Mesothelial cell of epicardium (in vitro differentiated cells): ENCODE data around the gene TSC1. TPM values are rescaled to one million over a fixed set of nuclear protein-coding genes. Genes with fewer than 3 reads are reported as not detected.

Source experiments
- DNase-seq, 2 experiments: peaks; one replicate each; pipeline ENCODE4 v3.0.0; 2021; ENCODE audit warnings: low spot score in 2 of 2; ENCODE audit not compliant: unreplicated experiment in 2 of 2
- H3K27ac Mint-ChIP-seq: 2 replicates; pipeline ENCODE4 v1.8.0; 2021; ENCODE audit warnings: mixed read lengths
- H3K27me3 Mint-ChIP-seq: 2 replicates; pipeline ENCODE4 v1.8.0; 2021; ENCODE audit warnings: low read depth, mixed read lengths
- H3K36me3 Mint-ChIP-seq: 2 replicates; pipeline ENCODE4 v1.8.0; 2021; ENCODE audit warnings: mixed read lengths
- H3K4me1 Mint-ChIP-seq: 2 replicates; pipeline ENCODE4 v1.8.0; 2021; ENCODE audit warnings: mixed read lengths
- H3K4me3 Mint-ChIP-seq: 2 replicates; pipeline ENCODE4 v1.8.0; 2021; ENCODE audit warnings: mild to moderate bottlenecking, moderate library complexity, mixed read lengths
- H3K9me3 Mint-ChIP-seq: 2 replicates; pipeline ENCODE4 v1.8.0; 2021; ENCODE audit warnings: mixed read lengths
- total RNA-seq: library from RNA; stranded (reverse); gene quantifications from 3 replicates; pipeline ENCODE4 v1.2.1, GENCODE V29; 2021
- TF ChIP-seq, protein P1 (sequence below): fragments of 200-600 bp; sonication (generic); IDR thresholded peaks from one replicate; pipeline ENCODE4 v1.5.0; 2021; ENCODE audit warnings: antibody characterized with exemption; ENCODE audit not compliant: unreplicated experiment

Gene TSC1
- total RNA-seq, 1 donor from 2014 or later, result 68.5 TPM

DNA sequence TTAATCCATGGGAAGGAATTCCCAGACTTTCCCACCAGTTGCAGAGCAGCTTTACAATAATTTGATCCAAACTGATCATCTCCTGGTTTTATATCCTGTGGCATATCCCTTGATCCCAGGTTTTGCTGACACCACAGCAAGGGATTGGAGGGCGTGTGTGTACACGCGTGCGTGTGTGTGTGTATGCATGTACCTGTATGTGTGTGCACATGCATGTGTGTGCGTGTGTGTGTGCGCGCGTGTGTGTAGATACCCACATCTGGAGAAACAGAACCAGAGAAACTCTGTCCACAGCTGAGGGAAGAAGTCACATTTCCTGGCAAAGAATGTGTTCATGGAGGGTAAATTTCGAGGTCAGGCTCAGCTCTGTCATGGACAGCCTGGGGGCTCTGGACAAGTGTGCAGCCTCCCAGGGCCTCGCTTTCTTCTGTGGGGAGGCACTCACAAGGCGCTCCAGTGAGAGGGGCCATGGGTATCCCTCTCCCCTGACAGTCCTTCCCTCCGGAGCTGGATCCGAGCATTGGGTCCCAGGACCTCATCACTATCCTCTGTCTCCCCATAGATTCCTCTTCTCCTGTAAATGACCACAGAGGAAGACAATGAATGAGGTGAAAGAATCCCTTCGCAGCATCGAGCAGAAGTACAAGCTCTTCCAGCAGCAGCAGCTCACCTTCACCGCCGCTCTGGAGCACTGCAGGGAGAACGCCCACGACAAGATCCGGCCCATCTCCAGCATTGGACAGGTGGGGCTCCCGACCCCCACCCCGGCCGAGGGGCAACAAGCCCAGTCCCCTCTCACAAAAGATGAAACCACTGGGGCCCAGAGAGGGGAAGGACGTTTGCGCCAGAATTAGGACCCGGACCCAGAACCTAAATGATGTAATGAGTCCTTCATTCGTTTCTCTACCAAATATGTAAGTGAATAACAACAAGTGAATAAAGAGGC is 60.8 kb downstream of the TSC1 start:
- H3K4me3 Mint-ChIP-seq, result no peak overlapping the region
- no peak for DNase-seq
- no peaks in the 10 kb centered on the region for H3K9me3 Mint-ChIP-seq
- TF ChIP-seq, protein P1, sequence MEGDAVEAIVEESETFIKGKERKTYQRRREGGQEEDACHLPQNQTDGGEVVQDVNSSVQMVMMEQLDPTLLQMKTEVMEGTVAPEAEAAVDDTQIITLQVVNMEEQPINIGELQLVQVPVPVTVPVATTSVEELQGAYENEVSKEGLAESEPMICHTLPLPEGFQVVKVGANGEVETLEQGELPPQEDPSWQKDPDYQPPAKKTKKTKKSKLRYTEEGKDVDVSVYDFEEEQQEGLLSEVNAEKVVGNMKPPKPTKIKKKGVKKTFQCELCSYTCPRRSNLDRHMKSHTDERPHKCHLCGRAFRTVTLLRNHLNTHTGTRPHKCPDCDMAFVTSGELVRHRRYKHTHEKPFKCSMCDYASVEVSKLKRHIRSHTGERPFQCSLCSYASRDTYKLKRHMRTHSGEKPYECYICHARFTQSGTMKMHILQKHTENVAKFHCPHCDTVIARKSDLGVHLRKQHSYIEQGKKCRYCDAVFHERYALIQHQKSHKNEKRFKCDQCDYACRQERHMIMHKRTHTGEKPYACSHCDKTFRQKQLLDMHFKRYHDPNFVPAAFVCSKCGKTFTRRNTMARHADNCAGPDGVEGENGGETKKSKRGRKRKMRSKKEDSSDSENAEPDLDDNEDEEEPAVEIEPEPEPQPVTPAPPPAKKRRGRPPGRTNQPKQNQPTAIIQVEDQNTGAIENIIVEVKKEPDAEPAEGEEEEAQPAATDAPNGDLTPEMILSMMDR, result no peak
- no peaks in the 10 kb centered on the region for H3K27me3 Mint-ChIP-seq
- H3K27ac Mint-ChIP-seq, result no peak overlapping the region
- no peaks in the 10 kb centered on the region for H3K36me3 Mint-ChIP-seq
- H3K4me1 Mint-ChIP-seq, result peaks cover 2% of the 10 kb centered on the region

DNA sequence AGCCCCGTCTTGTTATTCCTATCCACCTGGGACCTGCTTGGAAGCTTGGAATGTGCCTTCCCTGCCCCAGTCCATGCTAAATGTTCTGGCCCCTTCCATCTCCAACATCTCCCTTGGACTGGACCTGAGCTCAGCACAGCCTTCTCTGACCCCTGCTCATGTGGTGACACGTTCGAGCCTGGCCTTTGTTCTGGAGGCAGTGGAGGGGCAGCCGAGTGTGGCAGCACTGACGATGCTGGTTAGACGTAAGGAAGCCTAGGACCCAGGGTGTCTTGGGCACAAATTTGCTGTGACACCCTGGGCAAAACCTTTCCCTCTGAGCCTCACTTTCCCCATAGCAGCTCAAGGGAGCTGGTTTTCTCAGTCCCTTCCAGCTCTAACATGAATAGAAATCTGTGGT is 61.8 kb downstream of the TSC1 start:
- Mint-ChIP-seq H3K27me3 (no peaks in the 10 kb centered on the region), H3K4me1 (peaks cover 2% of the 10 kb centered on the region), H3K36me3 (no peaks in the 10 kb centered on the region), H3K4me3 (no peak overlapping the region), H3K27ac (no peak overlapping the region), H3K9me3 (no peaks in the 10 kb centered on the region)
- TF ChIP-seq, protein P1, result no peak
- no peak for DNase-seq

- no peaks in the 10 kb centered on the region for H3K36me3 Mint-ChIP-seq
- H3K9me3 Mint-ChIP-seq, result no peaks in the 10 kb centered on the region
- H3K27ac Mint-ChIP-seq, result no peak overlapping the region
- H3K27me3 Mint-ChIP-seq, result no peaks in the 10 kb centered on the region
- TF ChIP-seq, protein P1, result no peak
- no peak for DNase-seq
- peaks cover 2% of the 10 kb centered on the region for H3K4me1 Mint-ChIP-seq
- H3K4me3 Mint-ChIP-seq, result no peak overlapping the region
Observed at GRCh38 chr9:132881826-132882225, 62.6 kb downstream of the TSC1 start.

GRCh38 chr9:132880324-132880661 is 64.1 kb downstream of the TSC1 start:
- TF ChIP-seq, protein P1, result no peak
- H3K27me3 Mint-ChIP-seq, result peaks cover 3% of the 10 kb centered on the region
- H3K4me1 Mint-ChIP-seq, result peaks cover 2% of the 10 kb centered on the region
- no peaks in the 10 kb centered on the region for H3K9me3 Mint-ChIP-seq
- DNase-seq, result no peak
- H3K4me3 Mint-ChIP-seq, result peak overlapping the region; percentile 74
- no peaks in the 10 kb centered on the region for H3K36me3 Mint-ChIP-seq
- no peak overlapping the region for H3K27ac Mint-ChIP-seq

DNA sequence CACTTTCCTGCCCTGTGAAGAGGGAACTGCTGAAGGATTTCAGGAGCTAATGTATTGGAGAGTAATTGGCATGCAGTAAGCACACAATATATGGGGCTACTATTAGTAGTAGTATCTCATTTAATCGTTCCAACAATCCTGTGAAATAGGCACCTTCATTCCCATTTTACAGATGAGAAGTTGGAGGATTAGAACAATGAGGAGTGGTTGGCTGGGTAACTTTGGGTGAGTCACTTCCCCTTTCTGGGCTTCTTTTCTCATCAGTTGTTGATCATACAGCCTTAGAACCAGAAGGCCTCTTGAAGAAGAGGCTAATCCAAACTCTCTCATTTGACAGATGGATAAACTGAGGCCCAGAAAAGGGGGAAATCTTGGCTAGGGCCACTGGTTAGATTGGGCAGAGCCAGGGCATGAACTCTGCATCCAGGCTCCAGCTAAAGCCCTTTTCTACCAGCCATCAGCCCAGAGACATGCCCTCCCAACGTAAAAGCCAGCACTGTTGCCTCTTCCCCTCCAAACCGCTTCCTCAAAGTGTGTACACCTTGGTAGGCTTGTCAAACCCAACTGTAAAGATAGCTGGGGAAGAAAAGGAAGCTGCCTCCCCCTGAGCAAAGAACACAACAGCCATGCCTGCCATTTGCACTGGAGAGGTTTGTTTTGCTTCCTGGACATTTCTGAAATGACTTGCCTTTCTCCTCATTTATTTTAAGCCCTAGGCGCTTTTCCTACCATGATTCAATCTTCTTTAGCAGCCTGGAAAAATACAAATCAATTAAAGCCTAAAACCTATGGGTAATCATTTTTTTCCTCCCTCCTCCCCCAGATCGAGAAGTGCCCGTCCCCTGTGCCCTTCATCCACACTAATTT is 64.7 kb downstream of the TSC1 start:
- Mint-ChIP-seq H3K27me3 (peaks cover 5% of the 10 kb centered on the region), H3K4me3 (peak overlapping the region; percentile 74), H3K36me3 (no peaks in the 10 kb centered on the region), H3K9me3 (no peaks in the 10 kb centered on the region), H3K4me1 (peaks cover 2% of the 10 kb centered on the region), H3K27ac (peak overlapping the region; percentile 67)
- TF ChIP-seq, protein P1, result no peak
- no peak for DNase-seq
